Mesodermal cell (in vitro differentiated cells): ENCODE results near the gene BTBD6.

Experiments used
- H3K27ac ChIP-seq: 2 replicates; pipeline ENCODE4 v1.7.0; 2013; ENCODE audit warnings: mild to moderate bottlenecking, low read depth, low read length, moderate library complexity; ENCODE audit not compliant: severe bottlenecking
- H3K36me3 ChIP-seq: 2 replicates; pipeline ENCODE4 v1.7.1; 2013; ENCODE audit warnings: mild to moderate bottlenecking, low read length, moderate library complexity; ENCODE audit not compliant: control insufficient read depth, insufficient read depth
- H3K4me1 ChIP-seq: one replicate; pipeline ENCODE4 v1.7.1; 2013; ENCODE audit warnings: mild to moderate bottlenecking, low read length; ENCODE audit not compliant: insufficient read depth, control insufficient read depth, poor library complexity, severe bottlenecking
- H3K4me3 ChIP-seq: 2 replicates; pipeline ENCODE4 v1.7.0; 2013; ENCODE audit warnings: low read length, control low read depth, mild to moderate bottlenecking; ENCODE audit not compliant: insufficient read depth, poor library complexity, severe bottlenecking; ENCODE audit errors: extremely low read depth
- H3K9me3 ChIP-seq: 2 replicates; pipeline ENCODE4 v1.7.1; 2013; ENCODE audit warnings: mild to moderate bottlenecking, low read length, moderate library complexity; ENCODE audit not compliant: control insufficient read depth
- WGBS, 2 experiments: methylation state at CpG; one replicate each; pipeline ENCODE4 v1.1.5; 2013; ENCODE audit warnings: missing lambda C conversion rate in 2 of 2; ENCODE audit not compliant: insufficient coverage in 2 of 2; 5-methylcytosine and 5-hydroxymethylcytosine counted together

BTBD6 gene

GRCh38 chr14:105204931-105205672, 43.2 kb upstream of the BTBD6 start:
- 79 to 88% methylated on average over 13 to 15 of the region's 21 CpGs for WGBS, 2 experiments

GRCh38 chr14:105205673-105206208, 42.6 kb upstream of the BTBD6 start:
- Histone ChIP-seq H3K4me1 (peaks cover 2% of the 10 kb centered on the region), H3K4me3 (no peak overlapping the region), H3K9me3 (no peaks in the 10 kb centered on the region), H3K36me3 (peaks cover under 1% of the 10 kb centered on the region), H3K27ac (no peak overlapping the region)
- WGBS, 2 experiments, result 81 to 89% methylated on average over 12 of the region's 12 CpGs

More at GRCh38 chr14:105204931-105205672, 43.2 kb upstream of the BTBD6 start:
- Histone ChIP-seq H3K27ac (no peak overlapping the region), H3K4me1 (peaks cover 2% of the 10 kb centered on the region), H3K4me3 (no peak overlapping the region), H3K9me3 (no peaks in the 10 kb centered on the region), H3K36me3 (no peaks in the 10 kb centered on the region)

GRCh38 chr14:105206873-105207272, 41.5 kb upstream of the BTBD6 start:
- H3K36me3 ChIP-seq, result peaks cover 3% of the 10 kb centered on the region
- 88 to 94% methylated on average over 5 of the region's 5 CpGs for WGBS, 2 experiments
- H3K27ac ChIP-seq, result no peak overlapping the region
- no peak overlapping the region for H3K4me3 ChIP-seq
- H3K4me1 ChIP-seq, result peaks cover 2% of the 10 kb centered on the region
- H3K9me3 ChIP-seq, result no peaks in the 10 kb centered on the region

- WGBS, 2 experiments, result 85 to 87% methylated on average over 12 to 13 of the region's 13 CpGs
- Histone ChIP-seq H3K9me3 (no peaks in the 10 kb centered on the region), H3K4me3 (no peak overlapping the region), H3K27ac (no peak overlapping the region), H3K4me1 (no peaks in the 10 kb centered on the region), H3K36me3 (peaks cover 3% of the 10 kb centered on the region)
Measured at GRCh38 chr14:105207460-105207901, 40.9 kb upstream of the BTBD6 start.

- no peak overlapping the region for H3K27ac ChIP-seq
- H3K9me3 ChIP-seq, result no peaks in the 10 kb centered on the region
- no peaks in the 10 kb centered on the region for H3K4me1 ChIP-seq
- 86 to 90% methylated on average over 15 to 20 of the region's 25 CpGs for WGBS, 2 experiments
- peaks cover 3% of the 10 kb centered on the region for H3K36me3 ChIP-seq
- no peak overlapping the region for H3K4me3 ChIP-seq
Measured at GRCh38 chr14:105207996-105208737, 40.2 kb upstream of the BTBD6 start.

GRCh38 chr14:105208738-105209075, 39.6 kb upstream of the BTBD6 start:
- Histone ChIP-seq H3K4me3 (no peak overlapping the region), H3K27ac (no peak overlapping the region), H3K36me3 (peaks cover 3% of the 10 kb centered on the region), H3K9me3 (no peaks in the 10 kb centered on the region), H3K4me1 (no peaks in the 10 kb centered on the region)
- 93 to 97% methylated on average over 4 to 12 of the region's 12 CpGs for WGBS, 2 experiments

- Histone ChIP-seq H3K9me3 (no peaks in the 10 kb centered on the region), H3K4me3 (no peak overlapping the region), H3K36me3 (peaks cover 3% of the 10 kb centered on the region), H3K4me1 (no peaks in the 10 kb centered on the region), H3K27ac (no peak overlapping the region)
- WGBS, 2 experiments, result 94 to 98% methylated on average over 7 to 8 of the region's 8 CpGs
Measured at GRCh38 chr14:105209091-105209490, 39.2 kb upstream of the BTBD6 start.

- H3K4me1 ChIP-seq, result no peaks in the 10 kb centered on the region
- no peak overlapping the region for H3K27ac ChIP-seq
- H3K36me3 ChIP-seq, result peaks cover 3% of the 10 kb centered on the region
- 97 to 98% methylated on average over 15 of the region's 16 CpGs for WGBS, 2 experiments
- H3K4me3 ChIP-seq, result no peak overlapping the region
- no peaks in the 10 kb centered on the region for H3K9me3 ChIP-seq
Measured at GRCh38 chr14:105209646-105210045, 38.7 kb upstream of the BTBD6 start.

- Histone ChIP-seq H3K4me1 (no peaks in the 10 kb centered on the region), H3K9me3 (no peaks in the 10 kb centered on the region), H3K36me3 (peaks cover 3% of the 10 kb centered on the region), H3K4me3 (no peak overlapping the region), H3K27ac (no peak overlapping the region)
- 96% methylated on average over 24 to 25 of the region's 30 CpGs for WGBS, 2 experiments
Measured at GRCh38 chr14:105210266-105211025, 37.9 kb upstream of the BTBD6 start.

- H3K27ac ChIP-seq, result no peak overlapping the region
- no peaks in the 10 kb centered on the region for H3K4me1 ChIP-seq
- 92 to 94% methylated on average over 22 to 23 of the region's 23 CpGs for WGBS, 2 experiments
- H3K36me3 ChIP-seq, result peaks cover 3% of the 10 kb centered on the region
- H3K4me3 ChIP-seq, result no peak overlapping the region
- H3K9me3 ChIP-seq, result no peaks in the 10 kb centered on the region
Measured at GRCh38 chr14:105211086-105211757, 37.1 kb upstream of the BTBD6 start.
